Ishikawa (cell line): ENCODE data around the gene FOXQ1.

Experiments used
- CEBPB ChIP-seq: IDR thresholded peaks from 2 replicates; pipeline ENCODE4 v1.6.1; 2012
- EGR1 ChIP-seq: IDR thresholded peaks from 2 replicates; pipeline ENCODE4 v1.6.1; 2012
- FOXM1 ChIP-seq: IDR thresholded peaks from 2 replicates; pipeline ENCODE4 v1.6.1; 2012; ENCODE audit warnings: low read depth, borderline replicate concordance
- NFIC ChIP-seq: IDR thresholded peaks from 2 replicates; pipeline ENCODE4 v1.6.1; 2012
- RAD21 ChIP-seq: IDR thresholded peaks from 2 replicates; pipeline ENCODE4 v1.6.1; 2012; ENCODE audit warnings: low read depth
- TAF1 ChIP-seq: IDR thresholded peaks from 2 replicates; pipeline ENCODE4 v1.6.1; 2012; ENCODE audit warnings: low read depth, mild to moderate bottlenecking
- TCF12 ChIP-seq: IDR thresholded peaks from 2 replicates; pipeline ENCODE4 v1.6.1; 2012; ENCODE audit warnings: low read depth
- YY1 ChIP-seq: IDR thresholded peaks from 2 replicates; pipeline ENCODE4 v1.6.1; 2012; ENCODE audit warnings: low read depth
- TF ChIP-seq, protein P1 (sequence below): IDR thresholded peaks from 2 replicates; pipeline ENCODE4 v1.6.1; 2012
- TF ChIP-seq, protein P2 (sequence below): IDR thresholded peaks from 2 replicates; pipeline ENCODE4 v1.6.1; 2012; ENCODE audit warnings: low read depth, mild to moderate bottlenecking

DNA sequence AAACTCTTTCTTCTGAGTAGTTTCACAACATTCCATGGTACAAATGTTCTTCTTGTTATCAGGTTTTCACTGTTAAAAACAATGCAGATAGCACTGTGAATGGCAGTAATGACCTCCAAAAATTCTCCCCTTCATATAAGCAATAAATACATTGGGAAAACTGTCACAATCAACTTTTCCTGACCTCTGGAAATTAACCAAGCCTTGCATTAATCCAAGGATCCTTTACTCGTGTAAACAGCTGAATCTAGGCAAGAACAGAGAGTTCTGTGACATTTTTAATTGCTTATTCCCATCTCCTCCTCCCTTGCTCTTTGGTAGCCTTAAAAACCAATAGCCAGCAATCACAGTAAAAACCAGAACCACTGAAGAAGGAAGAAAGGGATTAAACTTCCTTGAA is 37.8 kb downstream of the FOXQ1 start:
- TF ChIP-seq FOXM1 (no peak), RAD21 (no peak), TAF1 (no peak), NFIC (no peak), TCF12 (no peak), EGR1 (no peak), CEBPB (no peak), YY1 (no peak)
- TF ChIP-seq, protein P1, sequence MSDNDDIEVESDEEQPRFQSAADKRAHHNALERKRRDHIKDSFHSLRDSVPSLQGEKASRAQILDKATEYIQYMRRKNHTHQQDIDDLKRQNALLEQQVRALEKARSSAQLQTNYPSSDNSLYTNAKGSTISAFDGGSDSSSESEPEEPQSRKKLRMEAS = no peak
- TF ChIP-seq, protein P2, sequence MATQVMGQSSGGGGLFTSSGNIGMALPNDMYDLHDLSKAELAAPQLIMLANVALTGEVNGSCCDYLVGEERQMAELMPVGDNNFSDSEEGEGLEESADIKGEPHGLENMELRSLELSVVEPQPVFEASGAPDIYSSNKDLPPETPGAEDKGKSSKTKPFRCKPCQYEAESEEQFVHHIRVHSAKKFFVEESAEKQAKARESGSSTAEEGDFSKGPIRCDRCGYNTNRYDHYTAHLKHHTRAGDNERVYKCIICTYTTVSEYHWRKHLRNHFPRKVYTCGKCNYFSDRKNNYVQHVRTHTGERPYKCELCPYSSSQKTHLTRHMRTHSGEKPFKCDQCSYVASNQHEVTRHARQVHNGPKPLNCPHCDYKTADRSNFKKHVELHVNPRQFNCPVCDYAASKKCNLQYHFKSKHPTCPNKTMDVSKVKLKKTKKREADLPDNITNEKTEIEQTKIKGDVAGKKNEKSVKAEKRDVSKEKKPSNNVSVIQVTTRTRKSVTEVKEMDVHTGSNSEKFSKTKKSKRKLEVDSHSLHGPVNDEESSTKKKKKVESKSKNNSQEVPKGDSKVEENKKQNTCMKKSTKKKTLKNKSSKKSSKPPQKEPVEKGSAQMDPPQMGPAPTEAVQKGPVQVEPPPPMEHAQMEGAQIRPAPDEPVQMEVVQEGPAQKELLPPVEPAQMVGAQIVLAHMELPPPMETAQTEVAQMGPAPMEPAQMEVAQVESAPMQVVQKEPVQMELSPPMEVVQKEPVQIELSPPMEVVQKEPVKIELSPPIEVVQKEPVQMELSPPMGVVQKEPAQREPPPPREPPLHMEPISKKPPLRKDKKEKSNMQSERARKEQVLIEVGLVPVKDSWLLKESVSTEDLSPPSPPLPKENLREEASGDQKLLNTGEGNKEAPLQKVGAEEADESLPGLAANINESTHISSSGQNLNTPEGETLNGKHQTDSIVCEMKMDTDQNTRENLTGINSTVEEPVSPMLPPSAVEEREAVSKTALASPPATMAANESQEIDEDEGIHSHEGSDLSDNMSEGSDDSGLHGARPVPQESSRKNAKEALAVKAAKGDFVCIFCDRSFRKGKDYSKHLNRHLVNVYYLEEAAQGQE = no peak
